NT2/D1 (cell line): ENCODE data around the gene ATP8B3.

Source experiments
- YY1 ChIP-seq: IDR thresholded peaks from 2 replicates; pipeline ENCODE4 v1.6.1; 2011; ENCODE audit not compliant: insufficient read length, insufficient read depth
- ZNF274 ChIP-seq: IDR thresholded peaks from 2 replicates; pipeline ENCODE4 v1.6.1; 2011; ENCODE audit warnings: mild to moderate bottlenecking, low read depth, low read length

DNA sequence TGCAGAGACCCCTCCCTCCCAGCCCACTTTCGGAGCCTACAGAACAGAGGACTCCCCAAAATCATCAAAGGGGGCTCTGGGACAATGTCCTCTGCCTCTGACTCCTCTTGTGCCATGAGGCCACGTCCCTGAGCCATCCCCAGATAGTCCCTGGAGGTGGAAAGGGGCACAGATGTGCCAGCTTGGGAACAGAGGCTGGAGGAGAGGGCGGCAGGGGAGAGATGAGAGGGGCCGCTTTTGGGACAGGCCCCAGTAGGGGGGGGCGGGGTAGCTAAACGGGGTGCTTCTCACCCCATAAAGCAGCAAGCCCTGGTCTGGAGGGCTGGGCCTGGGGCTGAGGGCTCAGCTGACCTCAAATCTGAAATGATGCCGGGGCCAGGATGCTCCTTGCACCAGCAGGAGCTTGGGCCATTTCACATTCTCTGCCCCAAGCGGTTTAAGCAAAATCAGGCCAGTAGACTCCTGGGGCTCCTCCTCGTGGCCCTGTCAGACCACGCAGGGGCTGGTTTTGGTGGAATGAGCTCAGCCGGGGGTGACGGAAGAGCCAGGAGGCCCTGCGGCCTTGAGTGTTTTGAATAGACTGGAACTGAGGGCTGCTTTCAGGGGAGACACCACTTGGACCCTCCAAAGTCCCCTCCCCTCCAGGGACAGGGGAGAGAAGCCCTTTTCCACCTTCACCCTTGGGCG, 31.7 kb downstream of the ATP8B3 start:
- TF ChIP-seq YY1, result no peak
- TF ChIP-seq ZNF274, result no peak
